Heart left ventricle (tissue), 13 donors: Measurements from ENCODE around the gene ORC1.
"Not testable (repeated sequence)": the region's sequence is repeated elsewhere in the genome, so short reads cannot be mapped to it uniquely, and the experiment has no call there.

Experiments used
- POLR2A ChIP-seq, 2 donors: fragments of 450-650 bp; IDR thresholded peaks; one replicate each; pipeline ENCODE4 v1.6.1; 2017; ENCODE audit warnings: antibody characterized with exemption in 2 of 2, mild to moderate bottlenecking in 2 of 2, moderate library complexity in 2 of 2
- TF ChIP-seq, protein P1 (sequence below), 12 donors: fragments of 200-600 bp; sonication (generic) in 4 of 12; IDR thresholded peaks; one replicate each; pipeline versions ENCODE4 v1.5.0 to v1.8.0; 2018 to 2022; ENCODE audit warnings: antibody characterized with exemption in 12 of 12, mild to moderate bottlenecking in 5 of 12
- donor health status: ischemic (EF 13 %, LVEDD 7.1; RV severe dilation, severe dysfunction).
- donor health status: DM: no; HTN: yes; CAD: no.
- donor health status: DM: no; HTN: no; CAD: no.
- donor health status: ischemic (EF 25% LVEDD 6.9; RV normal size, moderate dysfunction).
- donor health status: ischemic (EF 25% LVEDD 5.7; RV mildly dilated, moderate dysfunction).
- donor health status: ischemic (EF 35%, LVEDD 5.7; RV mildly dilated, moderate dysfunction).
- donor health status: nonischemic (EF 11% LVEDD 7.7; RV severe dilation, severe dysfunction).
- donor health status: DM: yes; HTN: yes; CAD: no.
- donor health status: PGD.
- donor health status: ischemic (EF 29% LVEDD 5.4; RV normal size, mild dysfunction).
- donor health status: nonischemic (EF 23%, LVEDD 6.1; RV moderate dilation, normal function).

DNA sequence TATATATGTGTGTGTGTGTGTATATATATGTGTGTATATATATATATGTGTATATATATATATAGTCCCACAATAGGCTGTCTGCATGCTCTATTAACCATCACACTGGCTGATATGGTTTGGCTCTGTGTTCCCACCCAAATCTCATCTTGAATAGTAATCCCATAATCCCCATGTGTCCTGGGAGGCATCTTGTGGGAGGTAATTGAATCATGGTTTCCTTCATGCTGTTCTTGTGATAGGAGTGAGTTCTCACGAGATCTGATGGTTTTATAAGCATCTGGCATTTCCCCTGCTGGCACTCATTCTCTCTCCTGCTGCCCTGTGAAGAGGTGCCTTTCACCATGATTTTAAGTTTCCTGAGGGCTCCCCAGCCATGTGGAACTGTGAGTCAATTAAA is 34.4 kb downstream of the ORC1 start:
- TF ChIP-seq, protein P1, sequence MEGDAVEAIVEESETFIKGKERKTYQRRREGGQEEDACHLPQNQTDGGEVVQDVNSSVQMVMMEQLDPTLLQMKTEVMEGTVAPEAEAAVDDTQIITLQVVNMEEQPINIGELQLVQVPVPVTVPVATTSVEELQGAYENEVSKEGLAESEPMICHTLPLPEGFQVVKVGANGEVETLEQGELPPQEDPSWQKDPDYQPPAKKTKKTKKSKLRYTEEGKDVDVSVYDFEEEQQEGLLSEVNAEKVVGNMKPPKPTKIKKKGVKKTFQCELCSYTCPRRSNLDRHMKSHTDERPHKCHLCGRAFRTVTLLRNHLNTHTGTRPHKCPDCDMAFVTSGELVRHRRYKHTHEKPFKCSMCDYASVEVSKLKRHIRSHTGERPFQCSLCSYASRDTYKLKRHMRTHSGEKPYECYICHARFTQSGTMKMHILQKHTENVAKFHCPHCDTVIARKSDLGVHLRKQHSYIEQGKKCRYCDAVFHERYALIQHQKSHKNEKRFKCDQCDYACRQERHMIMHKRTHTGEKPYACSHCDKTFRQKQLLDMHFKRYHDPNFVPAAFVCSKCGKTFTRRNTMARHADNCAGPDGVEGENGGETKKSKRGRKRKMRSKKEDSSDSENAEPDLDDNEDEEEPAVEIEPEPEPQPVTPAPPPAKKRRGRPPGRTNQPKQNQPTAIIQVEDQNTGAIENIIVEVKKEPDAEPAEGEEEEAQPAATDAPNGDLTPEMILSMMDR (IDR thresholded peaks at IDR 0.05) = not testable (repeated sequence)
- TF ChIP-seq POLR2A (IDR thresholded peaks at IDR 0.05) = not testable (repeated sequence)
